HCT116 (cell line): ENCODE results near the gene MYH6. TPM values are rescaled to one million over a fixed set of nuclear protein-coding genes. Genes with fewer than 3 reads are reported as not detected.

ENCODE experiments used
- ATAC-seq: fragments of 200-7000 bp; cut with Tn5 transposase; 2 replicates; pipeline ENCODE4 v1.9.1; 2020; ENCODE audit warnings: mild to moderate bottlenecking, moderate library complexity
- BruUV-seq: library from RNA; stranded (reverse); fragments of 400-500 nt; replicated peaks from 2 replicates; lab custom pipeline; 2021; lab: Mats Ljungman, UMichigan
- CTCF ChIA-PET: fragments of 300-600 bp; sonication (Branson Sonifier 250); formaldehyde crosslinking; loops from one replicate; lab custom pipeline; 2021; ENCODE audit warnings: antibody characterized with exemption; lab: Charles Lee
- POLR2A ChIA-PET: fragments of 300-600, 350-600 bp; sonication (Branson Sonifier 250); formaldehyde crosslinking; loops from one replicate; lab custom pipeline; 2021; ENCODE audit warnings: antibody characterized with exemption; lab: Charles Lee
- RAD21 ChIA-PET, 2 experiments: fragments of 300-600 bp; sonication (Branson Sonifier 250); formaldehyde crosslinking; loops; one replicate each; lab custom pipeline; 2023; ENCODE audit warnings: low total read pairs in 2 of 2; ENCODE audit not compliant: uncharacterized antibody in 2 of 2, unreplicated experiment in 2 of 2, low non-redundant PET in 1 of 2; lab: Charles Lee
- DNase-seq: peaks from one replicate; pipeline ENCODE4 v3.0.0-alpha.2; 2010; ENCODE audit warnings: low read depth, low spot score
- H2AFZ ChIP-seq: fragments of 200-600 bp; shearing (Covaris generic), sonication (generic); 2 replicates; pipeline ENCODE4 v1.6.1; 2017; ENCODE audit warnings: low read depth, mixed run types, mixed read lengths, antibody characterized with exemption, low read length; ENCODE audit not compliant: poor library complexity, severe bottlenecking
- H3K27ac ChIP-seq: 2 replicates; pipeline ENCODE4 v1.5.1; 2012; ENCODE audit warnings: low read depth, low read length
- H3K27me3 ChIP-seq: fragments of 200-600 bp; sonication (generic); 2 replicates; pipeline ENCODE4 v1.6.1; 2016; ENCODE audit warnings: mixed run types, low read length, mixed read lengths; ENCODE audit not compliant: insufficient read depth
- H3K36me3 ChIP-seq, 2 experiments: fragments of 200-500 bp in 1 of 2; fragments of 200-600 bp in 1 of 2; sonication (Bioruptor generic) in 1 of 2; sonication (generic) in 1 of 2; 2 replicates each; pipeline versions ENCODE4 v1.5.1 to v1.6.1; 2014 to 2016; ENCODE audit warnings: low read length in 2 of 2, inconsistent platforms in 1 of 2, mixed read lengths in 1 of 2, mixed run types in 1 of 2; ENCODE audit not compliant: insufficient read depth in 2 of 2, control insufficient read depth in 1 of 2
- H3K4me1 ChIP-seq, 2 experiments: fragments of 200-600 bp in 1 of 2; sonication (generic) in 1 of 2; 2 replicates each; pipeline versions ENCODE4 v1.5.1 to v1.6.1; 2012 to 2017; ENCODE audit warnings: low read length in 2 of 2, inconsistent platforms in 1 of 2, mild to moderate bottlenecking in 1 of 2, mixed read lengths in 1 of 2, mixed run types in 1 of 2, moderate library complexity in 1 of 2; ENCODE audit not compliant: insufficient read depth in 2 of 2, control insufficient read depth in 1 of 2
- H3K4me2 ChIP-seq: fragments of 200-600 bp; sonication (generic); 2 replicates; pipeline ENCODE4 v1.6.1; 2017; ENCODE audit warnings: mixed run types, low read length, mixed read lengths
- H3K4me3 ChIP-seq, 2 experiments: fragments of 200-600 bp in 1 of 2; sonication (generic) in 1 of 2; replicated peaks in 1 of 2; 2 replicates each; pipeline ENCODE4 v1.5.1; 2011 to 2016; ENCODE audit warnings: low read length in 2 of 2, control low read depth in 1 of 2, low read depth in 1 of 2, mild to moderate bottlenecking in 1 of 2, mixed read lengths in 1 of 2, mixed run types in 1 of 2
- H3K79me2 ChIP-seq: fragments of 200-600 bp; sonication (generic); 2 replicates; pipeline ENCODE4 v1.6.1; 2017; ENCODE audit warnings: mild to moderate bottlenecking, mixed run types, low read length, moderate library complexity, mixed read lengths; ENCODE audit not compliant: insufficient read depth
- H3K9ac ChIP-seq: fragments of 200-600 bp; sonication (generic); 2 replicates; pipeline ENCODE4 v1.6.1; 2016; ENCODE audit warnings: low read length, mixed read lengths
- H3K9me2 ChIP-seq: fragments of 200-600 bp; sonication (generic), shearing (Covaris generic); 2 replicates; pipeline ENCODE4 v1.6.1; 2017; ENCODE audit warnings: mixed run types, mild to moderate bottlenecking, moderate library complexity; ENCODE audit not compliant: insufficient read depth
- H3K9me3 ChIP-seq, 2 experiments: fragments of 200-500 bp in 1 of 2; fragments of 200-600 bp in 1 of 2; sonication (Bioruptor generic) in 1 of 2; sonication (generic) in 1 of 2; 2 replicates each; pipeline ENCODE4 v1.6.1; 2014 to 2017; ENCODE audit warnings: low read length in 2 of 2, mixed read lengths in 2 of 2, inconsistent platforms in 1 of 2, low read depth in 1 of 2, mild to moderate bottlenecking in 1 of 2, mixed run types in 1 of 2, moderate library complexity in 1 of 2; ENCODE audit not compliant: control insufficient read depth in 1 of 2, insufficient read depth in 1 of 2
- H4K20me1 ChIP-seq: fragments of 200-600 bp; sonication (generic), shearing (Covaris generic); 2 replicates; pipeline ENCODE4 v1.6.1; 2017; ENCODE audit warnings: mixed run types, mild to moderate bottlenecking, moderate library complexity; ENCODE audit not compliant: insufficient read depth
- CBX3 ChIP-seq: IDR thresholded peaks from 2 replicates; pipeline ENCODE4 v1.6.1; 2012; ENCODE audit warnings: low read depth
- CEBPB ChIP-seq: IDR thresholded peaks from 2 replicates; pipeline ENCODE4 v1.6.1; 2012; ENCODE audit warnings: low read depth
- EGR1 ChIP-seq: IDR thresholded peaks from 2 replicates; pipeline ENCODE4 v1.6.1; 2012; ENCODE audit warnings: low read depth
- ELF1 ChIP-seq: IDR thresholded peaks from 2 replicates; pipeline ENCODE4 v1.6.1; 2012; ENCODE audit warnings: low read depth, borderline replicate concordance
- EZH2 ChIP-seq: fragments of 200-600 bp; sonication (generic); IDR thresholded peaks from 2 replicates; pipeline ENCODE4 v1.6.1; 2017; ENCODE audit warnings: antibody characterized with exemption, mixed run types
- EZH2phosphoT487 ChIP-seq: fragments of 200-600 bp; IDR thresholded peaks from 2 replicates; pipeline ENCODE4 v1.6.1; 2018; ENCODE audit warnings: antibody characterized with exemption, borderline replicate concordance
- FOSL1 ChIP-seq: IDR thresholded peaks from 2 replicates; pipeline ENCODE4 v1.6.1; 2012; ENCODE audit warnings: low read depth
- POLR2A ChIP-seq: IDR thresholded peaks from 2 replicates; pipeline ENCODE4 v1.7.0; 2011; ENCODE audit warnings: borderline replicate concordance; ENCODE audit not compliant: insufficient read depth, insufficient read length; ENCODE audit errors: extremely low read depth
- RAD21 ChIP-seq: IDR thresholded peaks from 2 replicates; pipeline ENCODE4 v1.6.1; 2012; ENCODE audit warnings: low read depth, mild to moderate bottlenecking
- SP1 ChIP-seq: IDR thresholded peaks from 2 replicates; pipeline ENCODE4 v1.6.1; 2012; ENCODE audit warnings: low read depth
- SRF ChIP-seq: IDR thresholded peaks from 2 replicates; pipeline ENCODE4 v1.6.1; 2012; ENCODE audit warnings: low read depth
- intact Hi-C: fragments of 100-400 bp; cut with micrococcal nuclease; formaldehyde crosslinking; loops from 2 replicates; pipeline ENCODE4 v1.10.0; 2022
- total RNA-seq: library from RNA; stranded (reverse); gene quantifications from one replicate; pipeline ENCODE4 v1.2.1, GENCODE V29; 2021; ENCODE audit not compliant: unreplicated experiment
- TF ChIP-seq, protein P1 (sequence below): IDR thresholded peaks from 2 replicates; pipeline ENCODE4 v1.6.1; 2012
- TF ChIP-seq, protein P2 (sequence below): IDR thresholded peaks from 2 replicates; pipeline ENCODE4 v1.6.1; 2012
- TF ChIP-seq, protein P3 (sequence below), 3 experiments: fragments of 200-600 bp in 1 of 3; sonication (generic) in 1 of 3; IDR thresholded peaks in 2 of 3; conservative IDR thresholded peaks in 1 of 3; 2 replicates each; pipeline ENCODE4 v1.5.1; 2012 to 2017; ENCODE audit warnings: low read depth in 2 of 3, low read length in 2 of 3, antibody characterized with exemption in 1 of 3, borderline replicate concordance in 1 of 3, control low read depth in 1 of 3, mild to moderate bottlenecking in 1 of 3, mixed read lengths in 1 of 3, mixed run types in 1 of 3, moderate library complexity in 1 of 3; ENCODE audit not compliant: insufficient read depth in 1 of 3

MYH6 gene
- total RNA-seq, 1 experiment from 2014 or later: not detected

DNA sequence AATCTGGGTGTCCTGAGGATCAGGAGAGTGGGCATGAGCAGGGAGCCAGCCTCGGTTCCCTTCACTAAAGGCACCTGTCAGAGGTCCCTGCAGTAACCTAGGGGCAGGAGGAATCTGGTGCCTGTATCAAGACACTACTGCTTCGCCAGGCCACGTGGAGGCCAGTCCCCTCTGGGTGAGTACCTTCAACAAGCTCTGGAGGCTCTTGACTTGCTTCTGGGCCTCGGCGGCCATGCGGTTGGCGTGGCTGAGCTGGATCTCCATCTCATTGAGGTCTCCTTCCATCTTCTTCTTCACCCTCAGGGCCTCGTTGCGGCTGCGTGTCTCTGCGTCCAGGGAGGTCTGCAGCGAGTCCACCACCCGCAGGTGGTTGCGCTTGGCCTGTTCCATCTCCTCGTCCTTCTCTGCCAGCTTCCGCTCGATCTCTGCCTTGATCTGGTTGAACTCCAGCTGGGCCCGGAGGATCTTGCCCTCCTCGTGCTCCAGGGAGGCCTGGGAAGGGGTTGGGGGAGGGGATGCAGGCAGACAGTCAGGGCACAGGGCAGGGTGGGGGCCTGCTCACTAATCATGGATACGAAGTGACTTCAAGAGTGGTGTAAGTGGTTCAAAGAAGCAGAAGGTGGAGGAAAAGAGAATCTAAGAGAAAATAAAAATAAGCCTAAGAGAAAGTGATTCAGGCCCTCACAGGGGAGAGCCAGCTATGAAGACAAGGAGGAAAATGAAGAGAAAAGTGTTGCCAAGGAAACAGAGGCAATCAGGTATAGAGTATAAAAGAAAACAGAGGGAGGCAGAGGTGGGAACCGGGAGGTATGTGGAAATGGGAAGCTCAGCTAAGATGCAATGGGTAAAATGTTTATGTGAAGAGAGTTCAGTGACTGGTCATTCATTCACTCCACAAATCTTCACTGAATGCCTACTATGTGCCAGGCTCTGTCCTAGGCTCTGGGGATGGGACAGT, 8.0 kb upstream of the MYH6 start:
- H3K27me3 ChIP-seq: peaks cover 5% of the 10 kb centered on the region; the same call in 1 of the 2 replicates
- H3K36me3 ChIP-seq: no peaks in the 10 kb centered on the region
- H3K9me3 ChIP-seq: no peaks in the 10 kb centered on the region
- intact Hi-C loops: no loop called here
- no peak overlapping the region for H3K27ac ChIP-seq
- RAD21 ChIA-PET: no interaction called here
- DNase-seq (no peak), ATAC-seq (no peak)
- H3K4me1 ChIP-seq: no peaks in the 10 kb centered on the region
- no peak overlapping the region for H2AFZ ChIP-seq
- no peaks in the 10 kb centered on the region for H4K20me1 ChIP-seq
- BruUV-seq: no TSS peak
- no peaks in the 10 kb centered on the region for H3K9me2 ChIP-seq
- H3K9ac ChIP-seq: no peak overlapping the region
- POLR2A ChIA-PET: no interaction called here
- H3K4me2 ChIP-seq: no peak overlapping the region
- CTCF ChIA-PET: no interaction called here
- no peak overlapping the region for H3K4me3 ChIP-seq
- TF ChIP-seq, protein P1, sequence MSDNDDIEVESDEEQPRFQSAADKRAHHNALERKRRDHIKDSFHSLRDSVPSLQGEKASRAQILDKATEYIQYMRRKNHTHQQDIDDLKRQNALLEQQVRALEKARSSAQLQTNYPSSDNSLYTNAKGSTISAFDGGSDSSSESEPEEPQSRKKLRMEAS: no peak
- TF ChIP-seq EZH2phosphoT487: no peak
- no peak for TF ChIP-seq SRF
- no peak for TF ChIP-seq RAD21
- TF ChIP-seq FOSL1: no peak
- no peak for TF ChIP-seq EGR1
- TF ChIP-seq, protein P2, sequence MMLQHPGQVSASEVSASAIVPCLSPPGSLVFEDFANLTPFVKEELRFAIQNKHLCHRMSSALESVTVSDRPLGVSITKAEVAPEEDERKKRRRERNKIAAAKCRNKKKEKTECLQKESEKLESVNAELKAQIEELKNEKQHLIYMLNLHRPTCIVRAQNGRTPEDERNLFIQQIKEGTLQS: no peak
- TF ChIP-seq CEBPB: no peak
- TF ChIP-seq, protein P3, sequence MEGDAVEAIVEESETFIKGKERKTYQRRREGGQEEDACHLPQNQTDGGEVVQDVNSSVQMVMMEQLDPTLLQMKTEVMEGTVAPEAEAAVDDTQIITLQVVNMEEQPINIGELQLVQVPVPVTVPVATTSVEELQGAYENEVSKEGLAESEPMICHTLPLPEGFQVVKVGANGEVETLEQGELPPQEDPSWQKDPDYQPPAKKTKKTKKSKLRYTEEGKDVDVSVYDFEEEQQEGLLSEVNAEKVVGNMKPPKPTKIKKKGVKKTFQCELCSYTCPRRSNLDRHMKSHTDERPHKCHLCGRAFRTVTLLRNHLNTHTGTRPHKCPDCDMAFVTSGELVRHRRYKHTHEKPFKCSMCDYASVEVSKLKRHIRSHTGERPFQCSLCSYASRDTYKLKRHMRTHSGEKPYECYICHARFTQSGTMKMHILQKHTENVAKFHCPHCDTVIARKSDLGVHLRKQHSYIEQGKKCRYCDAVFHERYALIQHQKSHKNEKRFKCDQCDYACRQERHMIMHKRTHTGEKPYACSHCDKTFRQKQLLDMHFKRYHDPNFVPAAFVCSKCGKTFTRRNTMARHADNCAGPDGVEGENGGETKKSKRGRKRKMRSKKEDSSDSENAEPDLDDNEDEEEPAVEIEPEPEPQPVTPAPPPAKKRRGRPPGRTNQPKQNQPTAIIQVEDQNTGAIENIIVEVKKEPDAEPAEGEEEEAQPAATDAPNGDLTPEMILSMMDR (IDR thresholded peaks at IDR 0.05 in 2 of 3, conservative IDR thresholded peaks at IDR 0.05 in 1 of 3; ENCODE audit: borderline replicate concordance in 1 of 3, insufficient read depth in 1 of 3, low read depth in 2 of 3, low read length in 2 of 3): no peak
- no peak for TF ChIP-seq EZH2
- no peak for TF ChIP-seq ELF1
- TF ChIP-seq CBX3: no peak
- TF ChIP-seq SP1: no peak
- TF ChIP-seq POLR2A: no peak
- H3K79me2 ChIP-seq: no peaks in the 10 kb centered on the region
